ENCODE data around the gene CACNA1B.

The CACNA1B gene

DNA sequence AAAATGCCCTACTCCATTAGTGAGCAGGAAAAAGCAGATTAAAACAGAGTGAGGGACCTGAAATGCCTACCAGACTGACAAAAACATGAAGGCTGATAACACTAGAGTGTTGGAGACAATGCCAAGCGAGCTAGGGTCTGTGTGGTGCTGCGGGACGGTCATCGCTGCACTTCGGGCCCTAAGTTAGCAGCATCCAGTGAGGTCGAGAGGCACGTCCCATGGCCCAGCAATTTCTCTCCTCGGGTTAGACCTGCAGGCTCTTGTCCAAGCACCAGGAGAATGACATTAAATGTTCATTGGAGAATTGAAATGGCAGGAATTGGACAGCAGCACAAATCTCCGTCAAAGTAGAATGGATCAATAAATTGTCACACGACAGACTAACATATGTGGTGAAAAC, 5.3 kb upstream of the CACNA1B start:
- H3K9me2 ChIP-seq (replicated peaks; ENCODE audit: insufficient read depth, low read length): no peaks in the 10 kb centered on the region
- TF ChIP-seq EZH2 (optimal IDR thresholded peaks at IDR 0.05; ENCODE audit: low read depth, low read length) (no peak), EZH2phosphoT487 (IDR thresholded peaks at IDR 0.05; ENCODE audit: low read length) (no peak)
- TF ChIP-seq, protein P1, sequence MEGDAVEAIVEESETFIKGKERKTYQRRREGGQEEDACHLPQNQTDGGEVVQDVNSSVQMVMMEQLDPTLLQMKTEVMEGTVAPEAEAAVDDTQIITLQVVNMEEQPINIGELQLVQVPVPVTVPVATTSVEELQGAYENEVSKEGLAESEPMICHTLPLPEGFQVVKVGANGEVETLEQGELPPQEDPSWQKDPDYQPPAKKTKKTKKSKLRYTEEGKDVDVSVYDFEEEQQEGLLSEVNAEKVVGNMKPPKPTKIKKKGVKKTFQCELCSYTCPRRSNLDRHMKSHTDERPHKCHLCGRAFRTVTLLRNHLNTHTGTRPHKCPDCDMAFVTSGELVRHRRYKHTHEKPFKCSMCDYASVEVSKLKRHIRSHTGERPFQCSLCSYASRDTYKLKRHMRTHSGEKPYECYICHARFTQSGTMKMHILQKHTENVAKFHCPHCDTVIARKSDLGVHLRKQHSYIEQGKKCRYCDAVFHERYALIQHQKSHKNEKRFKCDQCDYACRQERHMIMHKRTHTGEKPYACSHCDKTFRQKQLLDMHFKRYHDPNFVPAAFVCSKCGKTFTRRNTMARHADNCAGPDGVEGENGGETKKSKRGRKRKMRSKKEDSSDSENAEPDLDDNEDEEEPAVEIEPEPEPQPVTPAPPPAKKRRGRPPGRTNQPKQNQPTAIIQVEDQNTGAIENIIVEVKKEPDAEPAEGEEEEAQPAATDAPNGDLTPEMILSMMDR (IDR thresholded peaks at IDR 0.05; ENCODE audit: low read length): no peak
- H3K9me3 ChIP-seq (replicated peaks; ENCODE audit: insufficient read depth, low read length): no peaks in the 10 kb centered on the region
- H3K9ac ChIP-seq (ENCODE audit: low read length): no peak overlapping the region
- no peak for DNase-seq
- H3K36me3 ChIP-seq (replicated peaks; ENCODE audit: insufficient read depth, low read length): no peaks in the 10 kb centered on the region
- H3K27me3 ChIP-seq (replicated peaks; ENCODE audit: insufficient read depth, low read length): peaks cover 66% of the 10 kb centered on the region
- no peaks in the 10 kb centered on the region for H3K79me2 ChIP-seq (ENCODE audit: low read length)
- H3K4me2 ChIP-seq (ENCODE audit: low read depth, low read length): no peak overlapping the region
- H3K27ac ChIP-seq (ENCODE audit: low read length): no peak overlapping the region
- H2AFZ ChIP-seq (ENCODE audit: low read length): no peak overlapping the region
- no peaks in the 10 kb centered on the region for H4K20me1 ChIP-seq (ENCODE audit: insufficient read depth, low read length)
- no peaks in the 10 kb centered on the region for H3K4me1 ChIP-seq (ENCODE audit: low read length)
- H3K4me3 ChIP-seq (ENCODE audit: low read length): no peak overlapping the region
- H3F3A ChIP-seq (ENCODE audit: insufficient read depth, low read length): no peaks in the 10 kb centered on the region

DNA sequence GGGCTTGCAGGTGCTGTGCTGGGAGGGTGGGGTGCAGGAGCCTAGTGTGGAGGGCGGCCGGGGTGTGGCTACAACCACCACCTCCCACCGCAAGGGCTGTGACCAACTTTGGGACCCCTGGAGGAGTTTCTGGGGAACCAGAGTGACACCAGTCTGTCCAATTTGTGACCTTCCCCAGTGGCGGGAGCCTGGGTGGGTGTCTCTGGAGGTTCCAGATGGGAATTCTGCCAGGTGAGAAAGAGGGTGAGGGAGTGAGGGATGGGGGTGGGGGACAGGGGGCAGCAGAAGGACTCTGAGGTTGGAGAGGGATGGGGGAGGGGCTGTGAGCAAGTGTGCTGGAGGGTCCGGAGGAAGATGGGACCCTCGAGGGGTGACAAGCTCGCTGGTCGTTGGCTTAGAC, 4.2 kb upstream of the CACNA1B start:
- DNase-seq: no peak
- H3K9me2 ChIP-seq (replicated peaks; ENCODE audit: insufficient read depth, low read length): no peaks in the 10 kb centered on the region
- H4K20me1 ChIP-seq (ENCODE audit: insufficient read depth, low read length): no peaks in the 10 kb centered on the region
- no peak overlapping the region for H3K4me3 ChIP-seq (ENCODE audit: low read length)
- H3K27ac ChIP-seq (ENCODE audit: low read length): no peak overlapping the region
- H3K79me2 ChIP-seq (ENCODE audit: low read length): no peaks in the 10 kb centered on the region
- no peaks in the 10 kb centered on the region for H3K9me3 ChIP-seq (replicated peaks; ENCODE audit: insufficient read depth, low read length)
- no peaks in the 10 kb centered on the region for H3K36me3 ChIP-seq (replicated peaks; ENCODE audit: insufficient read depth, low read length)
- H3K9ac ChIP-seq (ENCODE audit: low read length): no peak overlapping the region
- no peak overlapping the region for H3K4me2 ChIP-seq (ENCODE audit: low read depth, low read length)
- H2AFZ ChIP-seq (ENCODE audit: low read length): no peak overlapping the region
- H3F3A ChIP-seq (ENCODE audit: insufficient read depth, low read length): no peaks in the 10 kb centered on the region
- H3K4me1 ChIP-seq (ENCODE audit: low read length): no peaks in the 10 kb centered on the region
- TF ChIP-seq, protein P1 (IDR thresholded peaks at IDR 0.05; ENCODE audit: low read length): no peak
- TF ChIP-seq EZH2 (optimal IDR thresholded peaks at IDR 0.05; ENCODE audit: low read depth, low read length) (no peak), EZH2phosphoT487 (IDR thresholded peaks at IDR 0.05; ENCODE audit: low read length) (no peak)
- H3K27me3 ChIP-seq (replicated peaks; ENCODE audit: insufficient read depth, low read length): peaks cover 63% of the 10 kb centered on the region

DNA sequence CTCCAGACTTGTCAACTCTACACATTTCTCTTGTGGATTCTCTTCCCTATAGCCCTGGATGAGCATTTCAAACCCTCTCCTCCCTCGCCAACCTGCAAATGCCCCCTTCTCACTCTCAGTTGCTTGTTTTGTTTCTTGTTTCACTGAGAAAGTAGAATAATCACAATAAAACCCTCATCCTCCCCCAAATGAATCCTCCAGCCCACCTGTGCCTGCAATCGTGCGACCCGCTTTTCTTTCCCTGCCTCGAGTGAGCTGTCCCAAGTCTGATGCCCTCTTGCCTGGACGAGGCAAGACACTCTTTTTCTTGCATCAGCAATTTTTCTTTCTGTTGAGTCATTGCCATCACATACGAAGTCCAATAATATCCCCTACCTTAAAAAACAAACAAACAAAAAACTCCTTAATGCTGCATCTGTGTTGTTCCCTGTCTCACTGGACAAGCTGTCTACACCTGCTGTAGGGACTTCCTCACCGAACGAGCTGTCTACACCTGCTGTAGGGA, 3.7 kb upstream of the CACNA1B start:
- Histone ChIP-seq H3K79me2 (ENCODE audit: low read length) (no peaks in the 10 kb centered on the region), H3F3A (ENCODE audit: insufficient read depth, low read length) (no peaks in the 10 kb centered on the region), H3K27ac (ENCODE audit: low read length) (no peak overlapping the region), H3K9me3 (replicated peaks; ENCODE audit: insufficient read depth, low read length) (no peaks in the 10 kb centered on the region), H3K4me3 (ENCODE audit: low read length) (no peak overlapping the region), H3K4me2 (ENCODE audit: low read depth, low read length) (no peak overlapping the region), H3K36me3 (replicated peaks; ENCODE audit: insufficient read depth, low read length) (no peaks in the 10 kb centered on the region), H3K4me1 (ENCODE audit: low read length) (no peaks in the 10 kb centered on the region), H3K27me3 (replicated peaks; ENCODE audit: insufficient read depth, low read length) (peaks cover 62% of the 10 kb centered on the region), H4K20me1 (ENCODE audit: insufficient read depth, low read length) (no peaks in the 10 kb centered on the region), H3K9ac (ENCODE audit: low read length) (no peak overlapping the region), H3K9me2 (replicated peaks; ENCODE audit: insufficient read depth, low read length) (no peaks in the 10 kb centered on the region), H2AFZ (ENCODE audit: low read length) (no peak overlapping the region)
- no peak for DNase-seq
- TF ChIP-seq EZH2phosphoT487 (IDR thresholded peaks at IDR 0.05; ENCODE audit: low read length) (no peak), EZH2 (optimal IDR thresholded peaks at IDR 0.05; ENCODE audit: low read depth, low read length) (no peak)
- TF ChIP-seq, protein P1 (IDR thresholded peaks at IDR 0.05; ENCODE audit: low read length): no peak
